ENCODE results near the gene KIF5C.

DNA sequence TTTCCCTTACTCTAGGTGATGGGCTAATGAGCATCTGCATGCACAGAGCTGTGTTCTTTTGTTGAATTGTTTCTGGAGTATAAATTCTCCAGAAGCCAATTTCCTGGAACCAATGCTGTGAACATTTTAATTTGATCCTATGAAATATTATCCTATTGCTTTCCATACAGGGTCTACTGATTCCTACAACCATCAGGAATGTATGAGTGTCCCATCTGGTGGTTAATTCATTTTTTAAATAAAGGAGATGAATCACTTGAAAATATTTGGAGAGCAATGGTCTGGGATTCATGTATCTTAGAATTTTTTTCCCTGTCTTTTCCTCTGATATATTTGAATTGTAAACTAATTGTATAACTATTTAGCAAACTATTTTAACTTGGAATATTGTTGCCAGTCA is 14.0 kb downstream of the KIF5C start:
- TF ChIP-seq CTCF (IDR thresholded peaks at IDR 0.05) (no peak), POLR2A (IDR thresholded peaks at IDR 0.05) (no peak)

Data from breast epithelium (tissue), 3 donors.